Pancreas (tissue), 10 donors: ENCODE results near the gene RYR3. TPM values are rescaled to one million over a fixed set of nuclear protein-coding genes. Genes with fewer than 3 reads are reported as not detected.

Experiments used
- ATAC-seq, 4 donors: fragments of 200-7000 bp; cut with Tn5 transposase; one replicate each; pipeline versions ENCODE4 v1.8.0 to v1.9.1; 2020; ENCODE audit warnings: mild to moderate bottlenecking in 4 of 4, moderate library complexity in 4 of 4
- DNase-seq, 6 donors: peaks; one replicate each; pipeline ENCODE4 v3.0.0-alpha.2; 2020
- FAIRE-seq: peaks from 2 replicates; lab custom pipeline; 2012; peaks lifted over from hg19 to GRCh38; lab: Jason Lieb, UNC
- H3K27ac ChIP-seq, 4 donors: fragments of 200-600 bp; sonication (generic); 1 replicate in 3 of 4; 2 replicates in 1 of 4; pipeline versions ENCODE4 v1.5.0 to v1.8.0; 2020
- H3K27me3 ChIP-seq, 4 donors: fragments of 200-600 bp; one replicate each; pipeline ENCODE4 v1.8.0; 2021
- H3K36me3 ChIP-seq, 3 donors: fragments of 200-600 bp; sonication (generic) in 1 of 3; one replicate each; pipeline versions ENCODE4 v1.5.0 to v1.8.0; 2020 to 2021
- H3K4me1 ChIP-seq, 3 donors: fragments of 200-600 bp; one replicate each; pipeline ENCODE4 v1.8.0; 2021
- H3K4me3 ChIP-seq, 4 donors: fragments of 200-600 bp; sonication (generic) in 2 of 4; one replicate each; pipeline versions ENCODE4 v1.5.0 to v1.8.0; 2020 to 2021
- H3K9me3 ChIP-seq, 4 donors: fragments of 200-600 bp; one replicate each; pipeline ENCODE4 v1.8.0; 2021
- CTCF ChIP-seq, 4 donors: fragments of 200-600 bp; sonication (generic) in 3 of 4; IDR thresholded peaks; one replicate each; pipeline versions ENCODE4 v1.5.0 to v1.8.0; 2021; ENCODE audit warnings: antibody characterized with exemption in 4 of 4
- WGBS, 2 donors: extraction: QIAGEN DNeasy Blood & Tissue Kit; methylation state at CpG; one replicate each; pipeline ENCODE4 v1.1.7; 2013; 5-methylcytosine and 5-hydroxymethylcytosine counted together
- intact Hi-C, 3 donors: fragments of 100-400 bp; cut with DNase I; formaldehyde crosslinking; loops; one replicate each; pipeline versions ENCODE4 v1.11.1 to v1.14.2; 2022
- polyA plus RNA-seq, 2 donors: library from polyadenylated mRNA; stranded (reverse); fragments of 200-250 nt; gene quantifications; one replicate each; pipeline ENCODE4 v1.2.3, GENCODE V29; 2013
- total RNA-seq, 6 donors: library from RNA; stranded (reverse); fragmentation: NEBNext Ultra II Directional in 4 of 6; extraction: Animal tissue kit (Norgen Biotek cat#: 25700) in 4 of 6; gene quantifications; one replicate each; pipeline versions ENCODE4 v1.2.1 to v1.2.4, GENCODE V29; 2021 to 2023
- donor health status: healthy with polysubstance abuse.
- donor health status: DM: no; HTN: no; CAD: no; lungs with moderate emphysema.
- donor health status: DM: no; HTN: no; CAD: no.
- donor health status: control.
- donor health status: control.
- donor health status: Bipolar disorder and iron deficiency.
- donor health status: DM: yes; HTN: yes; CAD: no.
- donor health status: DM: no; HTN: no; CAD: no.
- donor health status: DM: no; HTN: no; CAD: no.
- donor health status: DM: yes; HTN: yes; CAD: no.

RYR3 gene
- total and polyA plus RNA-seq, 8 donors, result 0.03 to 0.52 (median 0.13) TPM

DNA sequence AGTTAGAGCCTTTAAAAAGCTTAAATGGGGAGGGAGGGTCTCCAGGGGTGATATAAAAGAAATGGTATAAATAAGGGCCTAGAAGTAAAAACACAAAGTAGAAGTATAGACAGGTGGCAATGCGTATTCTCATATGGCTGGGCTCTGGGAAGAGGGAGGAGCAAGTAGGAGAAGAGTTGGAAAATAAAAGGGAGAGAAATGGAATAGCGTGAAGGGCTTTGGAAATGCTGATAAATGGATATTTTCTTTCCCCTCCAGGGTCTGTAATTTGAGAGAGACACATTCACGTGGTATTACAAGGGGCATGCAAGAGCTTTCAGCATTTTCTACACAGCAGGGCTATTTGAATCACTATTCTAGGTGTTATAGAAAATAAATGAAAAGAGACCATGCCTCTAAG is 313.7 kb downstream of the RYR3 start:
- FAIRE-seq (no peak), ATAC-seq (no peak), DNase-seq (no peak)
- H3K27me3 ChIP-seq, result peaks cover 0 to 6% (median 3%) of the 10 kb centered on the region in 4 donors
- H3K27ac ChIP-seq, result no peak overlapping the region
- no peak for TF ChIP-seq CTCF (IDR thresholded peaks at IDR 0.05)
- no peaks in the 10 kb centered on the region for H3K4me1 ChIP-seq
- no peak overlapping the region for H3K4me3 ChIP-seq
- no peaks in the 10 kb centered on the region for H3K36me3 ChIP-seq
- WGBS, 2 donors, result 40 to 41% methylated on average over 3 of the region's 3 CpGs
- intact Hi-C loops, result no loop called here
- H3K9me3 ChIP-seq, result no peaks in the 10 kb centered on the region

DNA sequence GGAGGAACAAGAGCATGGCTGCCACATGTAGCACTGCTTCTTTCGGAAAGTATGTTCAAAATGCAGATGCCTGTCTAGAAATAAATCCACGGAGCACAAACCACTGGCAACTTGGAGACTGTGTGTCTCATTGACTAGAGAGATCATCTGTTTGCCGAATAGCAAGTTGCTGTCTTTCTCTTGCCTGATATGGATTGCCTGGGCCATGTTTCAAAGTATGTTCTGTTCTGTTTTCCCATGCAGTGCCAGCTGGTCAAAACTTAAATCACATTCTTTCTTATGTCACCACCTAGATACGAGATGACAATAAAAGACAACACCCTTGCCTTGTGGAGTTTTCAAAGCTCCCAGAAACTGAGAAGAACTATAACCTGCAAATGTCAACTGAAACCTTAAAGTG is 318.9 kb downstream of the RYR3 start:
- Histone ChIP-seq H3K4me1 (no peaks in the 10 kb centered on the region), H3K27me3 (peaks cover 0 to 2% (median 0%) of the 10 kb centered on the region in 4 donors), H3K9me3 (no peaks in the 10 kb centered on the region), H3K4me3 (no peak overlapping the region), H3K36me3 (no peaks in the 10 kb centered on the region), H3K27ac (no peak overlapping the region)
- 49 to 57% methylated on average over 4 of the region's 4 CpGs for WGBS, 2 donors
- FAIRE-seq, result no peak
- no peak for DNase-seq
- ATAC-seq, result no peak
- intact Hi-C loops, result no loop called here
- no peak for TF ChIP-seq CTCF (IDR thresholded peaks at IDR 0.05)

DNA sequence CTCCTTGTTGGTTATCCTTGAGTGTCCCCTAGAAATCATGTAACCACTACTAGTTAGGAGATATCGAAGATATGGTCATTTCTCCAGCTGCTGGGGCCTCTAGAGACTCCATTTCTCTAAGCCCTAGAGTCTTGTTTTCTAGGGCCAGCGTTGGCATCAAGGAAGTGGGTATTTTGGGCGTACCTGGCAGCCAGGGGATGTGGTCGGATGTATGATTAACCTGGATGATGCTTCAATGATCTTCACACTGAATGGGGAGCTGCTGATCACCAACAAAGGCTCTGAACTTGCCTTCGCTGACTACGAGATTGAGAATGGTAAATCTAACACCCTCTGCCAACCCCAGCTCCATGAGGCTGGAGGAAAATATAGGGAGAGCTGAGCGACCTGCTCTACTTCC is 325.5 kb downstream of the RYR3 start:
- WGBS, 2 donors, result 55 to 60% methylated on average over 7 of the region's 7 CpGs
- TF ChIP-seq CTCF (IDR thresholded peaks at IDR 0.05), result no peak
- DNase-seq (no peak), ATAC-seq (no peak), FAIRE-seq (no peak)
- H3K27ac ChIP-seq, result no peak overlapping the region
- H3K4me3 ChIP-seq, result no peak overlapping the region
- H3K9me3 ChIP-seq, result no peaks in the 10 kb centered on the region
- H3K4me1 ChIP-seq, result no peaks in the 10 kb centered on the region
- no peaks in the 10 kb centered on the region for H3K27me3 ChIP-seq
- intact Hi-C loops, result no loop called here
- no peaks in the 10 kb centered on the region for H3K36me3 ChIP-seq

- no peak overlapping the region for H3K27ac ChIP-seq
- no peaks in the 10 kb centered on the region for H3K4me1 ChIP-seq
- DNase-seq, result no peak
- H3K9me3 ChIP-seq, result no peaks in the 10 kb centered on the region
- 65 to 75% methylated on average over 1 of the region's 1 CpG for WGBS, 2 donors
- FAIRE-seq, result no peak
- no peak for TF ChIP-seq CTCF (IDR thresholded peaks at IDR 0.05)
- no peaks in the 10 kb centered on the region for H3K27me3 ChIP-seq
- no peaks in the 10 kb centered on the region for H3K36me3 ChIP-seq
- ATAC-seq, result no peak
- H3K4me3 ChIP-seq, result no peak overlapping the region
- intact Hi-C loops, result no loop called here
These were observed 326.2 kb downstream of the RYR3 start for GRCh38 chr15:33636958-33637357.

DNA sequence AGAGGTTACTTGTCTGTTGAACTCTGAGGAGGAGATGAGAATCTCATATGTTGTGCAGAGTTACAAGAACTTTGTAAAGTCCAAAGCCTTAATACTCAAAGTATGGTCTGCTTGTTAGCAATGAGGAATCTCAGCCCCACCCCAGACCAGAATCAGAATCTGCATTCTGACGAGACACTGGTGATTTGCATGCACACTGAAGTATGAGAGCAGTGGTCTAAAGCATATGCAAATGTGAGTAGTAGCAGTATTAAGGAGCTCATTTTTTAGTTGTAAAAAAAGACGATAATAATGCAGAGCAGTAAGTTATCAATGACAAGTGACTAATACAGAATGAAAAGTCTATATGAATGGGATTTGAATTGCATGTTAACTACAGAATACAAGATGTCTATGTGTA is 327.7 kb downstream of the RYR3 start:
- Histone ChIP-seq H3K27me3 (no peaks in the 10 kb centered on the region), H3K4me3 (no peak overlapping the region), H3K9me3 (no peaks in the 10 kb centered on the region), H3K27ac (no peak overlapping the region), H3K4me1 (no peaks in the 10 kb centered on the region), H3K36me3 (no peaks in the 10 kb centered on the region)
- ATAC-seq (no peak), FAIRE-seq (no peak), DNase-seq (no peak)
- intact Hi-C loops, result no loop called here
- 68 to 76% methylated on average over 2 of the region's 2 CpGs for WGBS, 2 donors
- TF ChIP-seq CTCF (IDR thresholded peaks at IDR 0.05), result no peak
